Activated CD4-positive, CD25-positive, alpha-beta regulatory T cell treated with anti-CD3 and anti-CD28 coated beads, Interleukin-2, amount 50 U/mL, for 24 hours (primary cell): ENCODE measurements around the gene CLNS1A.
"Not testable (repeated sequence)": the region's sequence is repeated elsewhere in the genome, so short reads cannot be mapped to it uniquely, and the experiment has no call there.

ENCODE experiments used
- ATAC-seq, 2 donors: fragments of 150-1000 bp; cut with Tn5 transposase; one replicate each; pipeline ENCODE4 v1.10.0; 2021; ENCODE audit warnings: mild to moderate bottlenecking in 1 of 2, moderate library complexity in 1 of 2

The CLNS1A gene

GRCh38 chr11:77637345-77638165, at the start of gene CLNS1A:
TSS of gene CLNS1A (minus strand) at chr11:77637794. CDS start at chr11:77637714, 80 bp downstream.
- ATAC-seq, result peak; percentile 98 to 99

GRCh38 chr11:77687088-77687487, 49.5 kb upstream of the CLNS1A start:
- no peak for ATAC-seq

- no peak for ATAC-seq
These were observed 39.5 kb upstream of the CLNS1A start for GRCh38 chr11:77677138-77677537.

GRCh38 chr11:77672264-77672663, 34.7 kb upstream of the CLNS1A start:
- no peak for ATAC-seq

- ATAC-seq, result no peak
These were observed 32.4 kb upstream of the CLNS1A start for GRCh38 chr11:77669848-77670511.

GRCh38 chr11:77668760-77669159, 31.2 kb upstream of the CLNS1A start:
- ATAC-seq, result no peak

GRCh38 chr11:77665240-77665965, 27.8 kb upstream of the CLNS1A start:
- no peak for ATAC-seq

GRCh38 chr11:77661670-77662069, 24.1 kb upstream of the CLNS1A start:
- no peak for ATAC-seq

GRCh38 chr11:77660947-77661346, 23.4 kb upstream of the CLNS1A start:
- ATAC-seq, result no peak

GRCh38 chr11:77658213-77659013, 20.8 kb upstream of the CLNS1A start:
- ATAC-seq, result no peak

GRCh38 chr11:77656362-77656761, 18.8 kb upstream of the CLNS1A start:
- no peak for ATAC-seq

GRCh38 chr11:77654770-77655434, 17.3 kb upstream of the CLNS1A start:
- ATAC-seq, result no peak

GRCh38 chr11:77650123-77650522, 12.5 kb upstream of the CLNS1A start:
- ATAC-seq, result no peak

GRCh38 chr11:77647654-77648305, 10.2 kb upstream of the CLNS1A start:
- no peak for ATAC-seq

- ATAC-seq, result no peak
These were observed 7.3 kb upstream of the CLNS1A start for GRCh38 chr11:77644887-77645286.

- ATAC-seq, result no peak
These were observed 4.6 kb upstream of the CLNS1A start for GRCh38 chr11:77642228-77642627.

GRCh38 chr11:77636731-77637344, 756 bp downstream of the CLNS1A start:
- no peak for ATAC-seq

- not testable (repeated sequence) for ATAC-seq
These were observed 3.7 kb downstream of the CLNS1A start for GRCh38 chr11:77633926-77634325.

GRCh38 chr11:77630157-77630710, 7.4 kb downstream of the CLNS1A start:
- ATAC-seq, result no peak

- ATAC-seq, result no peak
These were observed 17.9 kb downstream of the CLNS1A start for GRCh38 chr11:77619576-77620198.
